ENCODE measurements around the gene PROM1. TPM values are rescaled to one million over a fixed set of nuclear protein-coding genes. Genes with fewer than 3 reads are reported as not detected.

The PROM1 gene
- total and polyA plus RNA-seq, 2 donors from 2014 or later: 28.8 to 276 TPM

GRCh38 chr4:15995826-15996225 lies 88.0 kb downstream of the PROM1 start:
- no peaks in the 10 kb centered on the region for H3K36me3 ChIP-seq (ENCODE audit: control insufficient read depth in 2 of 3, insufficient read depth in 3 of 3, low read length in 3 of 3)
- H3K4me3 ChIP-seq (ENCODE audit: low read length in 3 of 3): no peak overlapping the region
- DNase-seq (no peak), FAIRE-seq (no peak)
- H3K9me3 ChIP-seq (ENCODE audit: control insufficient read depth in 2 of 3, insufficient read depth in 1 of 3, low read length in 3 of 3): no peaks in the 10 kb centered on the region
- no peaks in the 10 kb centered on the region for H3K27me3 ChIP-seq (ENCODE audit: control insufficient read depth, insufficient read depth, low read length)
- no peak overlapping the region for H3K9ac ChIP-seq (ENCODE audit: low read length in 3 of 3)
- H3K4me1 ChIP-seq (ENCODE audit: control insufficient read depth in 2 of 3, insufficient read depth in 2 of 3, low read depth in 1 of 3, low read length in 3 of 3): no peaks in the 10 kb centered on the region
- intact Hi-C loops (cut with DNase I): no loop called here
- H3K27ac ChIP-seq (ENCODE audit: low read depth in 2 of 2, low read length in 2 of 2): no peak overlapping the region
- no peak for TF ChIP-seq CTCF (IDR thresholded peaks at IDR 0.05; ENCODE audit: borderline replicate concordance, extremely low read depth, insufficient read depth)

- H3K9ac ChIP-seq (ENCODE audit: low read length in 3 of 3): no peak overlapping the region
- H3K27ac ChIP-seq (ENCODE audit: low read depth in 2 of 2, low read length in 2 of 2): no peak overlapping the region
- H3K27me3 ChIP-seq (ENCODE audit: control insufficient read depth, insufficient read depth, low read length): no peaks in the 10 kb centered on the region
- no peak for FAIRE-seq
- H3K9me3 ChIP-seq (ENCODE audit: control insufficient read depth in 2 of 3, insufficient read depth in 1 of 3, low read length in 3 of 3): no peaks in the 10 kb centered on the region
- TF ChIP-seq CTCF (IDR thresholded peaks at IDR 0.05; ENCODE audit: borderline replicate concordance, extremely low read depth, insufficient read depth): no peak
- no peak for DNase-seq
- intact Hi-C loops (cut with DNase I): no loop called here
- H3K4me1 ChIP-seq (ENCODE audit: control insufficient read depth in 2 of 3, insufficient read depth in 2 of 3, low read depth in 1 of 3, low read length in 3 of 3): no peaks in the 10 kb centered on the region
- no peak overlapping the region for H3K4me3 ChIP-seq (ENCODE audit: low read length in 3 of 3)
- H3K36me3 ChIP-seq (ENCODE audit: control insufficient read depth in 2 of 3, insufficient read depth in 3 of 3, low read length in 3 of 3): no peaks in the 10 kb centered on the region
Observed at GRCh38 chr4:15992167-15992485, 91.7 kb downstream of the PROM1 start.

- TF ChIP-seq CTCF (IDR thresholded peaks at IDR 0.05; ENCODE audit: borderline replicate concordance, extremely low read depth, insufficient read depth): no peak
- FAIRE-seq (no peak), DNase-seq (no peak)
- no peaks in the 10 kb centered on the region for H3K27me3 ChIP-seq (ENCODE audit: control insufficient read depth, insufficient read depth, low read length)
- H3K9me3 ChIP-seq (ENCODE audit: control insufficient read depth in 2 of 3, insufficient read depth in 1 of 3, low read length in 3 of 3): no peaks in the 10 kb centered on the region
- no peaks in the 10 kb centered on the region for H3K36me3 ChIP-seq (ENCODE audit: control insufficient read depth in 2 of 3, insufficient read depth in 3 of 3, low read length in 3 of 3)
- H3K4me1 ChIP-seq (ENCODE audit: control insufficient read depth in 2 of 3, insufficient read depth in 2 of 3, low read depth in 1 of 3, low read length in 3 of 3): no peaks in the 10 kb centered on the region
- intact Hi-C loops (cut with DNase I): no loop called here
- H3K27ac ChIP-seq (ENCODE audit: low read depth in 2 of 2, low read length in 2 of 2): no peak overlapping the region
- no peak overlapping the region for H3K4me3 ChIP-seq (ENCODE audit: low read length in 3 of 3)
- no peak overlapping the region for H3K9ac ChIP-seq (ENCODE audit: low read length in 3 of 3)
Observed at GRCh38 chr4:15990570-15991285, 93.1 kb downstream of the PROM1 start.

- Histone ChIP-seq H3K9ac (ENCODE audit: low read length in 3 of 3) (no peak overlapping the region), H3K36me3 (ENCODE audit: control insufficient read depth in 2 of 3, insufficient read depth in 3 of 3, low read length in 3 of 3) (no peaks in the 10 kb centered on the region), H3K9me3 (ENCODE audit: control insufficient read depth in 2 of 3, insufficient read depth in 1 of 3, low read length in 3 of 3) (no peaks in the 10 kb centered on the region), H3K27ac (ENCODE audit: low read depth in 2 of 2, low read length in 2 of 2) (no peak overlapping the region), H3K4me3 (ENCODE audit: low read length in 3 of 3) (no peak overlapping the region), H3K4me1 (ENCODE audit: control insufficient read depth in 2 of 3, insufficient read depth in 2 of 3, low read depth in 1 of 3, low read length in 3 of 3) (no peaks in the 10 kb centered on the region), H3K27me3 (ENCODE audit: control insufficient read depth, insufficient read depth, low read length) (no peaks in the 10 kb centered on the region)
- DNase-seq (no peak), FAIRE-seq (no peak)
- intact Hi-C loops (cut with DNase I): no loop called here
- no peak for TF ChIP-seq CTCF (IDR thresholded peaks at IDR 0.05; ENCODE audit: borderline replicate concordance, extremely low read depth, insufficient read depth)
Observed at GRCh38 chr4:15989424-15989823, 94.4 kb downstream of the PROM1 start.

Measured in kidney (tissue), 14 donors.